ENCODE measurements around the gene BAMBI.
A peak's percentile ranks its signal among the peaks of the same experiment; 100 is the strongest.

The BAMBI gene

DNA sequence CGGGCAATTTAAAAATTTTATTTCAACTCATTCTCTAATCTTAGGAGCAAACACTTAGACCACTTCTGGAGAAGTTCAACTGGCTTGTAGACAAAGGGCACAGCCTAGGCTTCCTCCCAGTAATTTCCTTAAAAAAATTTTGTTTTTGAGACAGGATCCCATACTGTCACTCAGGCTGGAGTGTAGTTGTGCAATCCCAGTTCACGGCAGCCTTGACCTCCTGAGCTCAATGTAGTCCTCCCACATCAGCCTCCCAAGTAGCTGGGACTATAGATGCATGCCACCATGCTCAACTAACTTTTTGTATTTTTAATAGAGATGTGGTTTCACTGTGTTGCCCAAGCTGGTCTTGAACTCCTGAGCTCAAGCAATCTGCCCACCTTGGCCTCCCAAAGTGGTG is 38.4 kb downstream of the BAMBI start:
- Histone ChIP-seq H3K36me3 (ENCODE audit: control insufficient read depth in 1 of 2, insufficient read depth in 2 of 2, low read depth in 1 of 2, low read length in 2 of 2) (no peaks in the 10 kb centered on the region), H3K27me3 (ENCODE audit: control insufficient read depth in 1 of 2, insufficient read depth in 1 of 2, low read length in 2 of 2) (peaks cover 0 to 6% of the 10 kb centered on the region in 2 experiments)
- 93% methylated on average over 2 of the region's 2 CpGs for WGBS

DNA sequence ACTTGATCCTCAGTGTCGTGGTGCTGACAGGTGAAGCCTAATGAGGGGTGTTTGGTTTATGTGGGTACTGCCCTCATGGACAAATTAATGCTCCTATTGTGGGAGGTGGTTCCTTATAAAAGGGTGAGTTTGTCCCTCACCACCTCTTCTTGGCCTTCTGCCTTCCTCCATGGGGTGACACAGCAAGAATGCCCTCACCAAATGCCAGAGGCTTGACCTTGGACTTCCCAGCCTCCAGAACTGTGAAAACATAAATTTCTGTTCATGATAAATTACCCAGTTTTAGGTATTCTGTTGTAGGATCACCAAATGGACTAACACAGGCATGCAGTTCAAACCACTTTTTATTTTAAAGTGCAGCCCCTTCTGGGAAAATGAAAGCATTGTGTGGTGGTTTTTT is 39.4 kb downstream of the BAMBI start:
- Histone ChIP-seq H3K36me3 (ENCODE audit: control insufficient read depth in 1 of 2, insufficient read depth in 2 of 2, low read depth in 1 of 2, low read length in 2 of 2) (no peaks in the 10 kb centered on the region), H3K4ac (ENCODE audit: low read depth in 1 of 2, low read length in 2 of 2) (no peak overlapping the region), H3K27ac (ENCODE audit: low read length, poor library complexity, severe bottlenecking) (no peak overlapping the region), H4K91ac (ENCODE audit: low read length) (no peak overlapping the region), H2BK120ac (ENCODE audit: low read depth, low read length) (no peak overlapping the region), H3K4me2 (ENCODE audit: low read length, poor library complexity, severe bottlenecking) (no peak overlapping the region), H3K79me1 (replicated peaks; ENCODE audit: low read length, poor library complexity, severe bottlenecking) (no peaks in the 10 kb centered on the region), H3K9ac (ENCODE audit: low read length) (no peak overlapping the region), H4K8ac (ENCODE audit: low read length) (no peak overlapping the region), H3K14ac (ENCODE audit: low read length in 2 of 2) (no peak overlapping the region), H2AK5ac (ENCODE audit: low read length, severe bottlenecking) (no peak overlapping the region), H2AFZ (ENCODE audit: low read depth, low read length) (no peak overlapping the region), H3K23ac (ENCODE audit: low read length in 2 of 2) (no peak overlapping the region), H3K18ac (ENCODE audit: low read depth in 1 of 2, low read length in 2 of 2) (no peak overlapping the region), H3K27me3 (ENCODE audit: control insufficient read depth in 1 of 2, insufficient read depth in 1 of 2, low read length in 2 of 2) (peaks cover 0 to 13% of the 10 kb centered on the region in 2 experiments), H2BK5ac (ENCODE audit: low read depth, low read length, poor library complexity, severe bottlenecking) (no peak overlapping the region), H3K4me3 (ENCODE audit: insufficient read depth in 1 of 2, low read depth in 1 of 2, low read length in 2 of 2) (no peak overlapping the region), H2BK12ac (ENCODE audit: low read length in 2 of 2) (no peak overlapping the region), H2BK15ac (ENCODE audit: low read depth, poor library complexity, severe bottlenecking) (no peak overlapping the region), H3K4me1 (ENCODE audit: control insufficient read depth, insufficient read depth, low read depth, low read length) (no peaks in the 10 kb centered on the region), H3K9me3 (ENCODE audit: control insufficient read depth, low read length) (no peaks in the 10 kb centered on the region)
- DNase-seq: no peak
- 89% methylated on average over 1 of the region's 1 CpG for WGBS

More for the DNA sequence above, 38.4 kb downstream of the BAMBI start:
- no peak overlapping the region for H2BK12ac ChIP-seq (ENCODE audit: low read length in 2 of 2)
- H3K4ac ChIP-seq (ENCODE audit: low read depth in 1 of 2, low read length in 2 of 2): no peak overlapping the region
- no peak overlapping the region for H2BK5ac ChIP-seq (ENCODE audit: low read depth, low read length, poor library complexity, severe bottlenecking)
- no peak overlapping the region for H3K14ac ChIP-seq (ENCODE audit: low read length in 2 of 2)
- H3K4me2 ChIP-seq (ENCODE audit: low read length, poor library complexity, severe bottlenecking): no peak overlapping the region
- H3K9me3 ChIP-seq (ENCODE audit: control insufficient read depth, low read length): no peaks in the 10 kb centered on the region
- H3K18ac ChIP-seq (ENCODE audit: low read depth in 1 of 2, low read length in 2 of 2): no peak overlapping the region
- DNase-seq: no peak
- H3K4me1 ChIP-seq (ENCODE audit: control insufficient read depth, insufficient read depth, low read depth, low read length): no peaks in the 10 kb centered on the region
- no peak overlapping the region for H3K9ac ChIP-seq (ENCODE audit: low read length)
- no peak overlapping the region for H2BK15ac ChIP-seq (ENCODE audit: low read depth, poor library complexity, severe bottlenecking)
- no peak overlapping the region for H2AFZ ChIP-seq (ENCODE audit: low read depth, low read length)
- H3K79me1 ChIP-seq (replicated peaks; ENCODE audit: low read length, poor library complexity, severe bottlenecking): no peaks in the 10 kb centered on the region
- no peak overlapping the region for H3K27ac ChIP-seq (ENCODE audit: low read length, poor library complexity, severe bottlenecking)
- no peak overlapping the region for H4K91ac ChIP-seq (ENCODE audit: low read length)
- no peak overlapping the region for H2AK5ac ChIP-seq (ENCODE audit: low read length, severe bottlenecking)
- no peak overlapping the region for H3K4me3 ChIP-seq (ENCODE audit: insufficient read depth in 1 of 2, low read depth in 1 of 2, low read length in 2 of 2)
- H2BK120ac ChIP-seq (ENCODE audit: low read depth, low read length): no peak overlapping the region
- H3K23ac ChIP-seq (ENCODE audit: low read length in 2 of 2): no peak overlapping the region
- no peak overlapping the region for H4K8ac ChIP-seq (ENCODE audit: low read length)

DNA sequence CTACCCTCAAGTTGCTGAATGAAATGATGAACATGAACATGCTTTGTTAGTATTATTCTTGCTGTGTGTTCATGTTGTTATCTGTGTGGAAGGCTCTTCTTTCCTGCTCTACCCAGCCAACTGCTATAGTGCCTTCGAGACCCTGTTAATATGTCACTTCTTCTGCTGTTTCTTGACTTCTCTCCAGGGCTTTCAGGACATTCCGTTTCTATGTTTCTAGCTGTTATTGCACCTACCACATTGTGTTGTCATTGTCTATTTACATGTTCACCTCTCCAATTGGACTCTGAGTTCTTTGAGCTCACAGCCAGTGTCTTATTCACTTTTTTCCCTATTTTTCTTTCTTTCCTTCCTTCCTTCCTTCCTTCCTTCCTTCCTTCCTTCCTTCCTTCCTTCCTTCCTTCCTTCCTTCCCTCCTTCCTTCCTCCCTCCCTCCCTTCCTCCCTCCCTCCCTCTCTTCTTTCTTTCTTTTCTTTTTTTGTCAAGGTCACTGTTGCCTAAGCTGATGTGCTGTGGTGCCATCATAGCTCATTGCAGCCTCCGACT is 40.4 kb downstream of the BAMBI start:
- Histone ChIP-seq H3K79me1 (replicated peaks; ENCODE audit: low read length, poor library complexity, severe bottlenecking) (no peaks in the 10 kb centered on the region), H4K8ac (ENCODE audit: low read length) (no peak overlapping the region), H3K14ac (ENCODE audit: low read length in 2 of 2) (peak overlapping the region in 1 of 2 experiments; percentile 22), H2BK15ac (ENCODE audit: low read depth, poor library complexity, severe bottlenecking) (no peak overlapping the region), H4K91ac (ENCODE audit: low read length) (no peak overlapping the region), H2BK120ac (ENCODE audit: low read depth, low read length) (no peak overlapping the region), H3K23ac (ENCODE audit: low read length in 2 of 2) (no peak overlapping the region), H3K4ac (ENCODE audit: low read depth in 1 of 2, low read length in 2 of 2) (no peak overlapping the region), H3K27me3 (ENCODE audit: control insufficient read depth in 1 of 2, insufficient read depth in 1 of 2, low read length in 2 of 2) (peaks cover 0 to 13% of the 10 kb centered on the region in 2 experiments), H3K36me3 (ENCODE audit: control insufficient read depth in 1 of 2, insufficient read depth in 2 of 2, low read depth in 1 of 2, low read length in 2 of 2) (no peaks in the 10 kb centered on the region), H3K27ac (ENCODE audit: low read length, poor library complexity, severe bottlenecking) (no peak overlapping the region), H2AFZ (ENCODE audit: low read depth, low read length) (no peak overlapping the region), H3K4me3 (ENCODE audit: insufficient read depth in 1 of 2, low read depth in 1 of 2, low read length in 2 of 2) (no peak overlapping the region), H3K4me2 (ENCODE audit: low read length, poor library complexity, severe bottlenecking) (no peak overlapping the region), H2BK5ac (ENCODE audit: low read depth, low read length, poor library complexity, severe bottlenecking) (no peak overlapping the region), H2BK12ac (ENCODE audit: low read length in 2 of 2) (no peak overlapping the region), H3K4me1 (ENCODE audit: control insufficient read depth, insufficient read depth, low read depth, low read length) (peaks cover 4% of the 10 kb centered on the region), H2AK5ac (ENCODE audit: low read length, severe bottlenecking) (no peak overlapping the region), H3K9me3 (ENCODE audit: control insufficient read depth, low read length) (no peaks in the 10 kb centered on the region), H3K9ac (ENCODE audit: low read length) (no peak overlapping the region), H3K18ac (ENCODE audit: low read depth in 1 of 2, low read length in 2 of 2) (no peak overlapping the region)
- DNase-seq: no peak
- WGBS: 95% methylated on average over 3 of the region's 3 CpGs

DNA sequence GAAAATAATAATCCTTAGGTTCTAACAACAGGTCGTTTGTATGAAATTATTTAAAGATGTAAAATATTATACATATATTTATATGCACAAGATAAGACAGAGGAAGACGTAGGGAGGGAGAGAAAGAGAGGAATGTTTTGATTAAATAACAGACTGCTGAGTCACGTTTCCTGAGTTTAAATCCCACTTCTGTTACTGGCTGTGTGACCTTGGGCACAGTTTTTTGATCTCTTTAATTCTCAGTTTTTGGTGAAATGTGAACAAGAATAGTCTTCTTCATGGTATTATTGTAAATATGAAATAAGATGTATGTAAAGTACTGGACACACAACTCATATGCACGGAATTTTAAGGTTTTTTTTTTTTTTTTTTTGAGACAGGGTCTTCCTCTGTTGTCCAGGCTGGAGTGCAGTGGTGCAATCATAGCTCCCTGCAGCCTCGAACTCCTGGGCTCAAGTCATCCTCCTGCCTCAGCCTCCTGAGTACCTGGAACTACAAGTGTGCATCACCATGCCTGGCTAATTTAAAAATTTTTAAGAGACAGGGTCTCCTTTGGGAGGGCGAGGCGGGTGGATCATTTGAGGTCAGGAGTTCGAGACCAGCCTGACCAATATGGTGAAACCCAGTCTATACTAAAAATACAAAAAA is 42.6 kb downstream of the BAMBI start:
- Histone ChIP-seq H3K4me3 (ENCODE audit: insufficient read depth in 1 of 2, low read depth in 1 of 2, low read length in 2 of 2) (no peak overlapping the region), H3K18ac (ENCODE audit: low read depth in 1 of 2, low read length in 2 of 2) (no peak overlapping the region), H3K4me2 (ENCODE audit: low read length, poor library complexity, severe bottlenecking) (no peak overlapping the region), H3K9me3 (ENCODE audit: control insufficient read depth, low read length) (no peaks in the 10 kb centered on the region), H4K8ac (ENCODE audit: low read length) (no peak overlapping the region), H3K23ac (ENCODE audit: low read length in 2 of 2) (no peak overlapping the region), H3K36me3 (ENCODE audit: control insufficient read depth in 1 of 2, insufficient read depth in 2 of 2, low read depth in 1 of 2, low read length in 2 of 2) (no peaks in the 10 kb centered on the region), H3K9ac (ENCODE audit: low read length) (no peak overlapping the region), H2BK120ac (ENCODE audit: low read depth, low read length) (no peak overlapping the region), H2AFZ (ENCODE audit: low read depth, low read length) (no peak overlapping the region), H2BK12ac (ENCODE audit: low read length in 2 of 2) (no peak overlapping the region), H3K4me1 (ENCODE audit: control insufficient read depth, insufficient read depth, low read depth, low read length) (peaks cover 4% of the 10 kb centered on the region), H4K91ac (ENCODE audit: low read length) (no peak overlapping the region), H3K27me3 (ENCODE audit: control insufficient read depth in 1 of 2, insufficient read depth in 1 of 2, low read length in 2 of 2) (peaks cover 0 to 8% of the 10 kb centered on the region in 2 experiments), H3K27ac (ENCODE audit: low read length, poor library complexity, severe bottlenecking) (no peak overlapping the region), H2AK5ac (ENCODE audit: low read length, severe bottlenecking) (no peak overlapping the region), H2BK5ac (ENCODE audit: low read depth, low read length, poor library complexity, severe bottlenecking) (no peak overlapping the region), H2BK15ac (ENCODE audit: low read depth, poor library complexity, severe bottlenecking) (no peak overlapping the region), H3K14ac (ENCODE audit: low read length in 2 of 2) (no peak overlapping the region), H3K79me1 (replicated peaks; ENCODE audit: low read length, poor library complexity, severe bottlenecking) (no peaks in the 10 kb centered on the region), H3K4ac (ENCODE audit: low read depth in 1 of 2, low read length in 2 of 2) (no peak overlapping the region)
- peak; percentile 47 for DNase-seq
- WGBS: 63% methylated on average over 7 of the region's 8 CpGs
